ENCODE results near the gene CFAP107. TPM values are rescaled to one million over a fixed set of nuclear protein-coding genes. Genes with fewer than 3 reads are reported as not detected.

CFAP107 gene
- total and polyA plus RNA-seq, 4 donors = not detected

DNA sequence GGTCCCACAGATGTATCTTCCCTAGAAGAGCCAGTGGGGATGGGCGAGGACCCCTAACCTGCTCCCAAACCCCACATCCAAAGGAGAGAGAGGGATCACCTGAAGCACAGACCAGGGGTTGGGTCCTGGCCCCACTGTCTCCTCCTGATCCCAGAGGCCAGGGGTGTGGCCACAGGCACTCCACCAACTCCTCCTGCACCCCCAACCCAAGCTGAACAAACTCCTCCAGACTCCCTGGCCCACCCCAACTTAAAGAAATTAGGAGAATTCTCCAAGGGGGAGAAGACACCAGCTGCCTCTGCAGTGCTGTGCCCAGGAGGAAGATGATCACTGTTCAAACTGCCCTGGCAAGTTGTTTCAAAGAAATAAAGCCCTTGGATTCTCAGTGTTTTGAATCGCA is 23.0 kb downstream of the CFAP107 start:
- WGBS = 41% methylated on average over 2 of the region's 2 CpGs
- Histone ChIP-seq H3K4me1 (ENCODE audit: control insufficient read depth in 4 of 4, insufficient read depth in 4 of 4, low read length in 3 of 4) (no peaks in the 10 kb centered on the region), H3K27me3 (ENCODE audit: control insufficient read depth in 4 of 4, insufficient read depth in 4 of 4, low read length in 3 of 4) (peaks cover 0 to 5% (median 0%) of the 10 kb centered on the region in 4 donors), H3K9ac (ENCODE audit: low read depth in 1 of 2, low read length in 2 of 2) (no peak overlapping the region), H3K9me3 (ENCODE audit: control insufficient read depth in 4 of 4, low read length in 3 of 4) (no peaks in the 10 kb centered on the region), H3K4me3 (ENCODE audit: low read depth in 1 of 3, low read length in 3 of 3) (no peak overlapping the region), H3K27ac (ENCODE audit: low read depth in 1 of 2, low read length in 2 of 2) (no peak overlapping the region), H3K36me3 (ENCODE audit: control insufficient read depth in 4 of 4, insufficient read depth in 3 of 4, low read depth in 1 of 4, low read length in 3 of 4) (no peaks in the 10 kb centered on the region)
- no peak for DNase-seq (ENCODE audit: low spot score)
- TF ChIP-seq, protein P1, sequence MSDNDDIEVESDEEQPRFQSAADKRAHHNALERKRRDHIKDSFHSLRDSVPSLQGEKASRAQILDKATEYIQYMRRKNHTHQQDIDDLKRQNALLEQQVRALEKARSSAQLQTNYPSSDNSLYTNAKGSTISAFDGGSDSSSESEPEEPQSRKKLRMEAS (IDR thresholded peaks at IDR 0.05) = no peak
- TF ChIP-seq RXRA (IDR thresholded peaks at IDR 0.05) (no peak), CTCF (IDR thresholded peaks at IDR 0.05; ENCODE audit: low read depth, low read length, missing input control) (no peak), TAF1 (conservative IDR thresholded peaks at IDR 0.05) (no peak), ATF3 (IDR thresholded peaks at IDR 0.05) (no peak), HNF4G (IDR thresholded peaks at IDR 0.05) (no peak), JUND (IDR thresholded peaks at IDR 0.05) (no peak), REST (IDR thresholded peaks at IDR 0.05) (no peak), YY1 (IDR thresholded peaks at IDR 0.05) (no peak), FOXA1 (IDR thresholded peaks at IDR 0.05) (no peak), NR2F2 (IDR thresholded peaks at IDR 0.05) (no peak), RAD21 (IDR thresholded peaks at IDR 0.05) (no peak), HNF4A (conservative IDR thresholded peaks at IDR 0.05) (no peak)
- TF ChIP-seq, protein P2, sequence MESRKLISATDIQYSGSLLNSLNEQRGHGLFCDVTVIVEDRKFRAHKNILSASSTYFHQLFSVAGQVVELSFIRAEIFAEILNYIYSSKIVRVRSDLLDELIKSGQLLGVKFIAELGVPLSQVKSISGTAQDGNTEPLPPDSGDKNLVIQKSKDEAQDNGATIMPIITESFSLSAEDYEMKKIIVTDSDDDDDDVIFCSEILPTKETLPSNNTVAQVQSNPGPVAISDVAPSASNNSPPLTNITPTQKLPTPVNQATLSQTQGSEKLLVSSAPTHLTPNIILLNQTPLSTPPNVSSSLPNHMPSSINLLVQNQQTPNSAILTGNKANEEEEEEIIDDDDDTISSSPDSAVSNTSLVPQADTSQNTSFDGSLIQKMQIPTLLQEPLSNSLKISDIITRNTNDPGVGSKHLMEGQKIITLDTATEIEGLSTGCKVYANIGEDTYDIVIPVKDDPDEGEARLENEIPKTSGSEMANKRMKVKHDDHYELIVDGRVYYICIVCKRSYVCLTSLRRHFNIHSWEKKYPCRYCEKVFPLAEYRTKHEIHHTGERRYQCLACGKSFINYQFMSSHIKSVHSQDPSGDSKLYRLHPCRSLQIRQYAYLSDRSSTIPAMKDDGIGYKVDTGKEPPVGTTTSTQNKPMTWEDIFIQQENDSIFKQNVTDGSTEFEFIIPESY (IDR thresholded peaks at IDR 0.05) = no peak

DNA sequence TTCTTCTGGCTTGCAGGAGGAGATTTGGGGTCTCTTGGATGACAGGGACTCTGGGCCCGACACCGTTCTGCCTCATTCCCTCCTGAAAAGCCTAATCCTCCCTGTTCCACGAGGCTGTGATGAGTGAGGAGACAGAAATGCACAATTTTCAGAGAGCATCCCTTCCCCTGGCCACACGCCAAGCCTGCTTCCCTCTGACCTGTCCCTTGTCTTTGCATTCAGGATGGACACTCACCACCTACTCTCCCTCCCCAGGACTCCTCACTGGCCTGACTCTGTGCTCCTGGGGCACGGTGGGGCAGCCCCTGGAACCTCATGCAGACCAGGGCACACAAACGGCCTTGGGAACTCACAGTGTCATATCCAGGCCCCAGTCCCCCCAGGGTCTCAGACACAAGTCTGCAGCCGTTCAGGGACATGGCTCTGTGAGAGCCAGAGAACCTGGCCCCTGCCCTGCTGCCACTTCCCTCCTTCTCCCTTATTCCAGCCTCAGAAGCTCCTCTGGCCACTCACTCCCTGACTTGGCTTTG is 24.0 kb downstream of the CFAP107 start:
- Histone ChIP-seq H3K27ac (ENCODE audit: low read depth in 1 of 2, low read length in 2 of 2) (no peak overlapping the region), H3K9me3 (ENCODE audit: control insufficient read depth in 4 of 4, low read length in 3 of 4) (no peaks in the 10 kb centered on the region), H3K4me1 (ENCODE audit: control insufficient read depth in 4 of 4, insufficient read depth in 4 of 4, low read length in 3 of 4) (no peaks in the 10 kb centered on the region), H3K4me3 (ENCODE audit: low read depth in 1 of 3, low read length in 3 of 3) (no peak overlapping the region), H3K27me3 (ENCODE audit: control insufficient read depth in 4 of 4, insufficient read depth in 4 of 4, low read length in 3 of 4) (peaks cover 0 to 5% (median 0%) of the 10 kb centered on the region in 4 donors), H3K36me3 (ENCODE audit: control insufficient read depth in 4 of 4, insufficient read depth in 3 of 4, low read depth in 1 of 4, low read length in 3 of 4) (no peaks in the 10 kb centered on the region), H3K9ac (ENCODE audit: low read depth in 1 of 2, low read length in 2 of 2) (no peak overlapping the region)
- DNase-seq (ENCODE audit: low spot score) = no peak
- 53% methylated on average over 7 of the region's 7 CpGs for WGBS
- no peak for TF ChIP-seq FOXA1 (IDR thresholded peaks at IDR 0.05)
- TF ChIP-seq, protein P2 (IDR thresholded peaks at IDR 0.05) = no peak
- no peak for TF ChIP-seq JUND (IDR thresholded peaks at IDR 0.05)
- no peak for TF ChIP-seq GABPA (IDR thresholded peaks at IDR 0.05 in 1 of 2, conservative IDR thresholded peaks at IDR 0.05 in 1 of 2)
- no peak for TF ChIP-seq HNF4G (IDR thresholded peaks at IDR 0.05)
- no peak for TF ChIP-seq FOXA2 (IDR thresholded peaks at IDR 0.05)
- no peak for TF ChIP-seq YY1 (IDR thresholded peaks at IDR 0.05)
- no peak for TF ChIP-seq ATF3 (IDR thresholded peaks at IDR 0.05)
- TF ChIP-seq HNF4A (conservative IDR thresholded peaks at IDR 0.05) = no peak
- TF ChIP-seq, protein P1 (IDR thresholded peaks at IDR 0.05) = no peak
- TF ChIP-seq TAF1 (conservative IDR thresholded peaks at IDR 0.05) = no peak
- TF ChIP-seq REST (IDR thresholded peaks at IDR 0.05) = no peak
